Astrocyte (in vitro differentiated cells and primary cell): ENCODE results near the gene ARL15.

ENCODE experiments used
- CTCF ChIP-seq: IDR thresholded peaks from 2 replicates; pipeline ENCODE4 v1.5.1; 2011; ENCODE audit warnings: low read depth, mild to moderate bottlenecking, inconsistent platforms, low read length, moderate library complexity; ENCODE audit not compliant: insufficient read depth
- EZH2 ChIP-seq: IDR thresholded peaks from 2 replicates; pipeline ENCODE4 v1.6.1; 2012; ENCODE audit warnings: mild to moderate bottlenecking, low read length, inconsistent platforms; ENCODE audit not compliant: insufficient read depth

- no peak for TF ChIP-seq EZH2
- TF ChIP-seq CTCF, result no peak
Measured at GRCh38 chr5:54320256-54320655, 9.9 kb upstream of the ARL15 start.
